ENCODE results near the gene WDR46. TPM values are rescaled to one million over a fixed set of nuclear protein-coding genes. Genes with fewer than 3 reads are reported as not detected.

The WDR46 gene
- total and polyA plus RNA-seq, 12 donors = 44.0 to 139 (median 57.7) TPM

- no peak for TF ChIP-seq CTCF (IDR thresholded peaks at IDR 0.05)
- no peak for TF ChIP-seq POLR2A (IDR thresholded peaks at IDR 0.05)
- H3K36me3 ChIP-seq (replicated peaks in 1 of 2) = peaks cover 0 to 32% of the 10 kb centered on the region in 2 donors
- H3K4me3 ChIP-seq = peak overlapping the region in 3 of 4 donors; percentile 57 to 99 (median 97)
- peak; percentile 77 to 91 (median 84) for DNase-seq
- no peaks in the 10 kb centered on the region for H3K9me3 ChIP-seq (replicated peaks in 1 of 3)
- peak overlapping the region; percentile 80 to 99 (median 95) for H3K27ac ChIP-seq
- intact Hi-C loops (cut with DNase I) = no loop called here
- peaks cover 37 to 61% of the 10 kb centered on the region in 2 donors for H3K4me1 ChIP-seq (replicated peaks in 1 of 2)
- no peaks in the 10 kb centered on the region for H3K27me3 ChIP-seq
- WGBS, 4 donors = 1 to 6% (median 2%) methylated on average over 10 of the region's 10 CpGs
These were observed 25.5 kb upstream of the WDR46 start for GRCh38 chr6:33314515-33314942.

GRCh38 chr6:33313709-33314514, 24.9 kb upstream of the WDR46 start, which contains the start of gene TAPBP:
TAPBP (minus strand) TSS chr6:33314078; CDS start chr6:33314041, 37 bp downstream.
- WGBS, 4 donors = 0% methylated on average over 32 to 47 of the region's 47 CpGs
- Histone ChIP-seq H3K36me3 (replicated peaks in 1 of 2) (peaks cover 0 to 26% of the 10 kb centered on the region in 2 donors), H3K4me1 (replicated peaks in 1 of 2) (peaks cover 36 to 55% of the 10 kb centered on the region in 2 donors), H3K27me3 (no peaks in the 10 kb centered on the region), H3K4me3 (peak within 1 kb of the TSS; percentile 57 to 99 (median 96)), H3K27ac (peak within 1 kb of the TSS; percentile 80 to 99 (median 95)), H3K9me3 (replicated peaks in 1 of 3) (no peaks in the 10 kb centered on the region)
- TF ChIP-seq POLR2A (IDR thresholded peaks at IDR 0.05) (peak; percentile 47 to 49), CTCF (IDR thresholded peaks at IDR 0.05) (no peak)
- intact Hi-C loops (cut with DNase I) = no loop called here
- peak; percentile 61 to 80 (median 70) for DNase-seq

- intact Hi-C loops (cut with DNase I) = no loop called here
- peaks cover 0 to 21% of the 10 kb centered on the region in 2 donors for H3K36me3 ChIP-seq (replicated peaks in 1 of 2)
- DNase-seq = peak; percentile 48 to 76 (median 57)
These were observed 24.2 kb upstream of the WDR46 start for GRCh38 chr6:33313105-33313708.

More at GRCh38 chr6:33313105-33313708, 24.2 kb upstream of the WDR46 start:
- no peak for TF ChIP-seq CTCF (IDR thresholded peaks at IDR 0.05)
- TF ChIP-seq POLR2A (IDR thresholded peaks at IDR 0.05) = no peak
- peaks cover 29 to 48% of the 10 kb centered on the region in 2 donors for H3K4me1 ChIP-seq (replicated peaks in 1 of 2)
- H3K9me3 ChIP-seq (replicated peaks in 1 of 3) = no peaks in the 10 kb centered on the region
- no peaks in the 10 kb centered on the region for H3K27me3 ChIP-seq
- peak overlapping the region; percentile 57 to 99 (median 96) for H3K4me3 ChIP-seq
- H3K27ac ChIP-seq = peak overlapping the region; percentile 80 to 99 (median 95)
- WGBS, 4 donors = 0 to 1% (median 1%) methylated on average over 17 to 33 of the region's 33 CpGs
